HUES6 (cell line): ENCODE data around the gene RBMS1.

Source experiments
- H3K27ac ChIP-seq: 2 replicates; pipeline ENCODE4 v1.7.0; 2013; ENCODE audit warnings: low read depth, mild to moderate bottlenecking, low read length, inconsistent platforms
- H3K27me3 ChIP-seq: 2 replicates; pipeline ENCODE4 v1.6.1; 2013; ENCODE audit warnings: low read length; ENCODE audit not compliant: control insufficient read depth, insufficient read depth
- H3K36me3 ChIP-seq: 2 replicates; pipeline ENCODE4 v1.6.1; 2013; ENCODE audit warnings: low read length; ENCODE audit not compliant: control insufficient read depth, insufficient read depth
- H3K4me1 ChIP-seq: 2 replicates; pipeline ENCODE4 v1.6.1; 2013; ENCODE audit warnings: low read length; ENCODE audit not compliant: control insufficient read depth, insufficient read depth
- H3K4me3 ChIP-seq: 2 replicates; pipeline ENCODE4 v1.5.1; 2013; ENCODE audit warnings: low read depth, low read length
- H3K9ac ChIP-seq: one replicate; pipeline ENCODE4 v1.6.1; 2013; ENCODE audit warnings: mild to moderate bottlenecking, low read length
- H3K9me3 ChIP-seq: 2 replicates; pipeline ENCODE4 v1.6.1; 2013; ENCODE audit warnings: low read depth, low read length; ENCODE audit not compliant: control insufficient read depth, insufficient read depth

The RBMS1 gene

GRCh38 chr2:160484859-160485520, 8.6 kb downstream of the RBMS1 start:
- H3K36me3 ChIP-seq, result no peaks in the 10 kb centered on the region
- no peak overlapping the region for H3K4me3 ChIP-seq
- no peaks in the 10 kb centered on the region for H3K9me3 ChIP-seq
- H3K4me1 ChIP-seq, result peaks cover 16% of the 10 kb centered on the region
- H3K9ac ChIP-seq, result no peak overlapping the region
- no peaks in the 10 kb centered on the region for H3K27me3 ChIP-seq
- no peak overlapping the region for H3K27ac ChIP-seq

DNA sequence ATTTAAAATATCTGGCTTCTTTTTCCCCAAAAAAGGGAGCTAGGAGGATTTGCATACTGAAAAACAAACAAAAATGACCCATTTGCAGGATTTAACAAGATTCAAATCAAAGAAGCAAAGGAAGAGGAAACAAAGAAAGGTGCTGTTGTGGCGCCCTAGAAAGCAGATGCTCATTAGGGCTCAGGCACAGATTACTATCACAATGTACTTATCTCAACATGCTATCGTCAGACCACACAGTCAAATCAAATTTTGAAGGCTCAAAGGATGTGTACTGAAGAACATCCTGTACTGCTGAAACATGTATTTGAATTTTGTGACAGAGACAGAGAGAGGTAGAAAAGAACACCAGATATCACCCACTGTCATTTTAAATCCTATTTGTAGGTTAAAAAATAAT, 10.9 kb downstream of the RBMS1 start:
- H3K4me3 ChIP-seq, result no peak overlapping the region
- H3K36me3 ChIP-seq, result no peaks in the 10 kb centered on the region
- no peak overlapping the region for H3K27ac ChIP-seq
- no peaks in the 10 kb centered on the region for H3K27me3 ChIP-seq
- peaks cover 22% of the 10 kb centered on the region for H3K4me1 ChIP-seq
- H3K9me3 ChIP-seq, result no peaks in the 10 kb centered on the region
- H3K9ac ChIP-seq, result no peak overlapping the region

GRCh38 chr2:160479269-160479668, 14.3 kb downstream of the RBMS1 start:
- H3K9ac ChIP-seq, result no peak overlapping the region
- H3K9me3 ChIP-seq, result no peaks in the 10 kb centered on the region
- no peaks in the 10 kb centered on the region for H3K36me3 ChIP-seq
- H3K4me1 ChIP-seq, result peaks cover 21% of the 10 kb centered on the region
- H3K4me3 ChIP-seq, result no peak overlapping the region
- no peaks in the 10 kb centered on the region for H3K27me3 ChIP-seq
- no peak overlapping the region for H3K27ac ChIP-seq

DNA sequence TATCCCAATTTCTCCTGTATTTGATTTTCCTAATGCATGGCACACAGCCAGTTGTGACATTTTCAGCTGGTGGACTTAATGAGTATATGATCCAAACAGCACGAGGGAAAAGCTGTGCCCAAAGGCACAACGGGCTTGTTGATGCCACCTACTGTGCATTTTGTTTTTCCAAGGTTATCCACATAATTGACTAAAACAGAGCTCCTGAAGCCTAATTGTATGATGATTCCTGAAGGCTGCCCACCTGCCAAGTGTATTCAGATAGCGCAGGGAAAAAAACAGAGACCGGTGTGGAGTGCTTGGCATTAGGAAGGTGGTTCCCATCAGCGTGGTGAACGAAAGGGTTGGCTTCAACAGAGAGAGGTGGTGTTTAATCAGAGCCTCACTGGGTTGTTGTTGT, 14.9 kb downstream of the RBMS1 start:
- H3K9ac ChIP-seq, result no peak overlapping the region
- H3K9me3 ChIP-seq, result no peaks in the 10 kb centered on the region
- H3K4me3 ChIP-seq, result no peak overlapping the region
- no peaks in the 10 kb centered on the region for H3K36me3 ChIP-seq
- no peak overlapping the region for H3K27ac ChIP-seq
- H3K4me1 ChIP-seq, result peaks cover 22% of the 10 kb centered on the region
- H3K27me3 ChIP-seq, result no peaks in the 10 kb centered on the region

GRCh38 chr2:160477032-160477431, 16.6 kb downstream of the RBMS1 start:
- Histone ChIP-seq H3K4me3 (no peak overlapping the region), H3K9ac (no peak overlapping the region), H3K27me3 (no peaks in the 10 kb centered on the region), H3K27ac (no peak overlapping the region), H3K4me1 (peaks cover 26% of the 10 kb centered on the region), H3K36me3 (no peaks in the 10 kb centered on the region), H3K9me3 (no peaks in the 10 kb centered on the region)

DNA sequence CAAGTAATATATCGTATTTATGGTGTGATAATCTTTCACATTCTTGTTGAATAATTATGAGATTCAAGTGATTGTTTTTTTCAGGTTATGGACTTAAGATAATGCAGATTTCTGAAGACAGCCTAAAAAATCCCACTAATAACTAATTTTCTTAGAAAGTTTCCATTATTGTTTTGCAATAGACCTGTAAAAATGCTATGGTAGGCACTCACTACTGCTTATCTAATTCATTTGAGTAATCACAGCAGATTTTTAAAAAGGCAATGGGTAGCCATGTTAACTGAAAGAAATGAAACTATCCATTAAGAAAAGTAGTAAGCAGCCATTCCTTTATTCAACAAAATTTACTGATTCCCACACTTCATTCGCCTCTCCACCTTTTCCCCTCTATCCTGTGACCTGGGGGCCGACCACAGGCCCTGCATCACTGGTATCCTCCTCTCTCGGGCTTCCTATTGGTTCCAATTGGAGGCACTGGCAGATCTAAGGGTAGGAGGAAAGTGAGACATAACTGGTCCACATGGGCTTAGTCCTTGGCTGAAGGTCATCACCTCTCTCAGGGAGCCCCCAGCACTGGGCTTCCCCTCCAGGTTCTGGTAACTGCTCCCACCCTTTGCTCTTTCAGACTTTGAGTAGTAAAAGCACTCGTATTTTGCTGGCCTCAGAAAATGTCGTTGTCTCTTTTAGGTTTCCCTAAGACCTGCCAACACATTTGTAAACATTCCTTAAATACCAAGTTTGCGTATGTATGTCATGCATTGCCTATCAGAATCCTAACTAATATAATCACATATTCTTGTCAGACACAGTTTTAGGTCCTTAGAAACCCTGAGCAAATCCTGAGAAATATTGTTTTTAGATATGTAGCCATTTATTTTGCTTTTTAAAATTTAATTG, 18.5 kb downstream of the RBMS1 start:
- Histone ChIP-seq H3K4me1 (peaks cover 26% of the 10 kb centered on the region), H3K4me3 (no peak overlapping the region), H3K9me3 (no peaks in the 10 kb centered on the region), H3K27me3 (no peaks in the 10 kb centered on the region), H3K9ac (no peak overlapping the region), H3K36me3 (no peaks in the 10 kb centered on the region), H3K27ac (no peak overlapping the region)

DNA sequence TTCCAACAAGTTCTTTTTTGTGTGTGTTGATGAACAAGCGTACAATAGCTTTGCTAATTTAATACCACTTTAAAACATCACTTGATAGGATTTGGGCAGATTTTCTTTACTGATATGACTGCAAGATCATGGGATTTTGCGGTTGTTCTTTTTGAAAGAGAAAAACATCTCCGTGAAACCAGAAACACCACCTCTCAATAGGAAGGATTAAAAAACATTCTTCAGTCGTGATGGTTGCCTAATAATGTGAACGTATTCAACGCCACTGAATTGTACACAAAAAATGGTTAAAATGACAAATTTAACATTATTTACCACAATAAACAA, 19.3 kb downstream of the RBMS1 start:
- no peak overlapping the region for H3K4me3 ChIP-seq

DNA sequence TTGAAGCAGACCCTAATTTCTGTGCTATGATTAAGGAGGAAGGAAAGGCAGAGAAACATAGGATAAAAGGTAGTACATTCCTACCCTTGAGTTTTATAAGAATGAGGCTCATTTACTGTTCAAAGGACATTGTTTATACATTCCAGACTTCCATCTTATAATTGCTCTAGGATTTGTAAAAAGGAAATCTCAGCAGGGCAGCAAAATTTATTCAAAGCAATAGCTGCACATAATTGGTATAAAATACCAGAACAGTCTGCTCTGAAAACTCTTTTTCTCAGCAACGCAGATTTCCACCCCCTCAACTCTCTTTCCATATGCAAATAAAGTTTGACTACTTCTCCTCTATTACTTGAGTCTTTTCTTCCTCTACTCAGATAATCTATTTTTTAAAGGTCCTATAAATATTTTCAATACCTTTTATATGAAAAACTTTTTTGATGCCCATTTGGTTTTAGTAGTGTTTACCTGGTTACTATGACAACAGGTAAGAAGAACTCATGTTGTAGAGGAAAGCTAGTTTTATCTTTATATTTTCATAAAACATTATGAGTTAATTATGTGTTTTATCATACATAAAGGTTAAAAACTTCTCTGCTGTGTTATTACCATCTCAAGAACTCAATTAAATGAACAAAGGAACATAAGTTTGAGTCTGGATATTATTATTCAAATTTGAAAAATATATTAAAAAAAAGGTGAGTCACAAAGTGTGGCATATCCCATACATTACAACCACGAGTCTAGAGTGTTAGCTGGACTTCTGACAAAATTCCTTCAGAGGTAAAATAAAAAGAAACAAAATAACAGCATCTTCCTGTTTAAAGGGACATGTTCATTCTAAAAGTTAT, 19.9 kb downstream of the RBMS1 start:
- Histone ChIP-seq H3K9ac (no peak overlapping the region), H3K27ac (peak overlapping the region; percentile 28; the same call in 1 of the 2 replicates), H3K36me3 (no peaks in the 10 kb centered on the region), H3K27me3 (no peaks in the 10 kb centered on the region), H3K9me3 (no peaks in the 10 kb centered on the region), H3K4me1 (peaks cover 23% of the 10 kb centered on the region), H3K4me3 (no peak overlapping the region)

More for the DNA sequence above, 19.3 kb downstream of the RBMS1 start:
- Histone ChIP-seq H3K4me1 (peaks cover 26% of the 10 kb centered on the region), H3K9me3 (no peaks in the 10 kb centered on the region), H3K9ac (no peak overlapping the region), H3K27me3 (no peaks in the 10 kb centered on the region), H3K36me3 (no peaks in the 10 kb centered on the region), H3K27ac (peak overlapping the region; percentile 28; the same call in 1 of the 2 replicates)

- Histone ChIP-seq H3K27ac (no peak overlapping the region), H3K4me3 (no peak overlapping the region), H3K9me3 (no peaks in the 10 kb centered on the region)
These were observed 20.8 kb downstream of the RBMS1 start for GRCh38 chr2:160472839-160473251.

DNA sequence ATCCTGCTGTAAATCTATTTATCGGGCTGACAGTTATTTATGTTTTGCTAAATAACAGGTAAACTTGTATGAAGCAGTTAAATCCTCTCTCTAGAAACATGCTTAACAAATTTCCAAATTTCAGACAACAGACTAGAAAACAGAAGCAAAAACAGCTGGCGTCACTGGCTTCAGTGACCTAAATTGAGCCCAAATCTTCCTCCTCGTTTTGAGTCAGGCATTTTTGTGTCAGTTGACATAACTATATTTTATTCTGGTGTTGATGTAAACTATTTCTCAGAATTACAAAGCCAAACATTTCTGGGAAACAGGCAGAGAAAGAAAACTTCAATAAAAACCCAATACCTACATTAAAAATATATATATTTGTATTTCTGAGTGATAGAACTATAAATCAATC, 21.7 kb downstream of the RBMS1 start:
- Histone ChIP-seq H3K36me3 (no peaks in the 10 kb centered on the region), H3K27me3 (no peaks in the 10 kb centered on the region), H3K27ac (no peak overlapping the region), H3K9me3 (no peaks in the 10 kb centered on the region), H3K4me1 (peaks cover 23% of the 10 kb centered on the region), H3K9ac (no peak overlapping the region), H3K4me3 (no peak overlapping the region)

More at GRCh38 chr2:160472839-160473251, 20.8 kb downstream of the RBMS1 start:
- H3K27me3 ChIP-seq, result no peaks in the 10 kb centered on the region
- H3K4me1 ChIP-seq, result peaks cover 23% of the 10 kb centered on the region
- H3K9ac ChIP-seq, result no peak overlapping the region
- no peaks in the 10 kb centered on the region for H3K36me3 ChIP-seq
